Islet precursor cell (in vitro differentiated cells): ENCODE results near the gene STAU1.
"Not testable (repeated sequence)": the region's sequence is repeated elsewhere in the genome, so short reads cannot be mapped to it uniquely, and the experiment has no call there.

Experiments used
- DNase-seq: peaks from one replicate; pipeline ENCODE4 v3.0.0-alpha.2; 2018

STAU1 gene

GRCh38 chr20:49163696-49164095 lies 24.4 kb downstream of the STAU1 start:
- no peak for DNase-seq

DNA sequence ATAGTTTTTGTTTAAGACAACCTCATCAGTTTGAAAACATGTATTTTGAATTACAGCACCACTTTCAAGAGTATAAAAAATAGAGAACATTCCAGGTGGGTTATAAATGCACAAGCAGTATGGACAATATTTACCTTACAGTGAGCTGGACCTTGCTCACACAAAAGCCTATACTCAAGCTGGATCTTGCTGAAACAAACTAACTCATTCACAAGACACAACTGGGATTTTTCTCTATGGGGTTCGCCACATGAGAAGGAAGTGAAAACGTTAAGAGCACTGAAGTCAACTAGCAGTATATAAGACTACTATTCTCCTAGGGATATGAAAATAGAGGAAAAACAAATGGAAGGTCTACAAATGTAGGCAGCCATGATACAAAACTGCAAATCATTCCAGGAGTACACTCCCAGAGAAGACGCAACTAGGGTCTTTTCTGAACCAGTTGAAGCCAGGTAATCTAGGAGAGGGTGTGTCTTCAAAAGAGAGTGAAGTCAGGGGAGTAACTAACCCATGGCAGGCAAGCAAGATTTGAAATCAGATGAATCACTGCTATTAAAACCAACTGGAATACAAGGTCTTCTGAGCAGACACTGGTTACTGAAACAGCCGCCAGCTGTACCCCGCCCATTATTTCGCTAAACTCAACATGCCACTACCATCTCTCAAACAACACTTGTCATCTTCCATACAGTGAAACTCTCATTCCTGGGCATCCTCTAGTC lies 26.5 kb downstream of the STAU1 start:
- no peak for DNase-seq

DNA sequence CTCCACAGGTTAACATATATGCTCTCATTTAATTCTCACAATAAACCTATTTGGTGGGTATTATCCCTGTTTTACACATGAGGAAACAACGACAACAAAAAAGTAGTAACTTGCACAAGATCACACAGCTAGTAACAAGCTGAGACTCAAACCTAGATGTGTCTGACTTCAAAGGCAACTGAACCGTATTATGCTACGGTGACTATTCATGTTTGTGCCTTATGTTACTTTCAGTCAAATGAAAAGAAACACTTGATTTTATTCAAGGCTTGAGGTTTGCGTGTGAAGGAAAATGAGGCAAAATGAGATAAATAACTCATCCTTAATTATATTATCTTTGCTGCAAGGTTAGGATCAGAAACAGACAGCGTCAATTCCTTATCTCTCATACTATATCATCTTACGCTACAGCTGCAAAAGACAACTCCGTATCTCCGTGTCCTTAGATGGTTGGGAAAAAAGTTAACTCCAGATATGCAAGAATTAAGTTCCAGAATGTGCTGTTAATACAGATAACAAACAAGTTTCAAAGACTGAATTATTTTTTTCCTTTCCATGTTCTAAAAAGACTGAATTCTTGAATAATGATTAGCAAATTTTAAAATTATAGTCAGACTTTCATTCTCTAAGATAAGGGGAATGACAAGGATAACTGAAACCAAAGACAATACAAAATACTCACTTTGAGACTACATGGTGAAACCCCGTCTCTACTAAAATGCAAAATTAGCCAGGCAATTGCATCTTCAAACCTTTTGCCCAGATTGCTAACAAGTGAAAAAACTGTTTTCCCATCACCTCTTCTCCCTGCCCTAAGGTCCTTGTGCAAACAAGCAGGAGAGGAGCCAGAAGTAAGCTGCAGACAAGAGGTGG lies 27.8 kb downstream of the STAU1 start:
- no peak for DNase-seq

DNA sequence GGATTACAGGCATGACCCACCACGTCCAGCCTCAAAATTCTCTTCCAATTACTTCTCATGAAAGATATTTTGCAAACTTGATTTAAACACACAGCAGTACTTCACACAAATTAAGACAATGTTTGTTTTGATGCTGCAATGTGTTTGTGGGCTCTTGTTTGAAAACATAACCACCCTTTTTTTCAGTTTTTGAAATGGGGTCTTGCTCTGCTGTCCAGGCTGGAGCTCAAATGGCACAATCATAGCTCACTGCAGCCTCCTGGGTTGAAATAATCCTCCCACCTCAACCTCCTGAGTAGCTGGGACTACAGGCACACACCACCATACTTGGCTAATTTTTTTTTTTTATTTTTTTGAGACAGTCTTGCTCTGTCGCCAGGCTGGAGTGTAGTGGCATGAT lies 31.0 kb downstream of the STAU1 start:
- no peak for DNase-seq

GRCh38 chr20:49156481-49156880 lies 31.7 kb downstream of the STAU1 start:
- DNase-seq = no peak

DNA sequence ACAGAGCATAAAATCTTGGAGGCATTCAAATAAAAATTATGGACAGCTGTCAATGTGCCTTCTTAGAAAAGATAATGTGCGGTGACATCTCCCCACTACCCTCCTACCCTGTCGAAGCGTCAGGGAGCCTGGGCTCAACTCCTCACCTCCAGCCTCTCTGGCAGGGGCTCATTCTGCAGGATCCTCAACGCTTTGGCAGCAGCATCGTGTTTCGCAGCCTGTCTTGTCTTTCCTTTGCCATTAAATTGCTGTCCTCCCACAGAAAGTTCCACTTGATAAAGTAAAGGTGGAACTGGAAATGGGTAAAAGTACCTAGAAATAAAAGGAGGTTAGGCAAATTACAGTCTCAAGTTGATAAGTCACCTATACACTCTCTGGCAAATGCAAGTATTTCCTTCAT lies 36.7 kb downstream of the STAU1 start:
- DNase-seq = no peak

DNA sequence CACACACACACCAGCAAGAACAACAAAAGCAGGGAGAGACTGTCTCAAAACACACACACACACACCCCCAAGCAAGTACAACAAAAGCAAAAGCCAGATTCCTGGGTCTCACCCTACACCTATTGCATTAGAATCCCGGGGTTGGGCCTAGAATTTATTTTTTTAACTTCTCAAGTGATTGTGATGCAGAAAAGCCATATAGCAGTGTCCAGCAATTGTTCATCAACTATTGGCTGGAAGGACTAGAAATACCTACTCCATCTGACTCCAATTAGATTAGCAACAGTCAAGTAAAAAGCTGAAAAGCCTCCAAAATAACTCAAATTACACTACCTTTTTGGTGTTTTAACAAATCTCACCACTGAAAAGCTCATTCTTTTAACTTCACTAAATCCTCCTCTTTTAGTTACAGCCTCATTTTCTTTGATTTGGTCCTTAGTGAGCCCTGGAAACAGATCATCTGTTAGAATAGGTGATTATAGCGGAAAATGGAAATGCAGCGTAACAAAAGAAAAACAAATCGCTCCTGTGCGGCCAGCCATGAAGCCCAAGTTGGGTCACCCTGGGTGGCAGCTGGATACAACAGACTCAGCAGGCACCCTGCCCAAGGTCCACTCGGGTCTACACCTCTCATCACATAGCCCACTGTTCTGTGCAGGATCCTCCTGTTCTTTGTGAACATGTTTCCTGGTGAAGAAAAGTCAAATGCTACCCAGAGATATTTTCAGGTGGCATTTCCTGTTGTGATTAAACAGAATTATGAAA lies 38.7 kb downstream of the STAU1 start:
- DNase-seq = no peak

DNA sequence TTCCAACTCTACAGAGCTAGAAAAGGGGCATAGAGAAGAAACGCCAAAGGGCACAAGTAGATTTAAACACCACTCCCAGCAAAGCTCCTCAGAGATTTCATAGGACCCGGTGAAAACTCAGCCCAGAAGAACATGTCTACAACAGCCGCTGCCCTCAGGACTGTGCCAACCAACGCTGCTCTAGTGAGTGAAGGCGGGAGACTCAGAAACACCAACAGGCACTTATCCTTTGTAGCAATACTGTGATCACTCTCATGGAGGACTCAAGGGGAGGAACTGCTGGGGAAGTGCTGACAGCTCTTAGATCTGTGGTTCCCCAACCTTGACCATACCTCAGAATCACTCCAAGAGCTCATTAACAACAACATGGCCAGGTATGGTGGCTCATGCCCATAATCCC lies 39.5 kb downstream of the STAU1 start:
- DNase-seq = no peak

GRCh38 chr20:49147296-49147695 lies 40.8 kb downstream of the STAU1 start:
- no peak for DNase-seq

- DNase-seq = no peak
These were observed 41.5 kb downstream of the STAU1 start for GRCh38 chr20:49146442-49147225.

DNA sequence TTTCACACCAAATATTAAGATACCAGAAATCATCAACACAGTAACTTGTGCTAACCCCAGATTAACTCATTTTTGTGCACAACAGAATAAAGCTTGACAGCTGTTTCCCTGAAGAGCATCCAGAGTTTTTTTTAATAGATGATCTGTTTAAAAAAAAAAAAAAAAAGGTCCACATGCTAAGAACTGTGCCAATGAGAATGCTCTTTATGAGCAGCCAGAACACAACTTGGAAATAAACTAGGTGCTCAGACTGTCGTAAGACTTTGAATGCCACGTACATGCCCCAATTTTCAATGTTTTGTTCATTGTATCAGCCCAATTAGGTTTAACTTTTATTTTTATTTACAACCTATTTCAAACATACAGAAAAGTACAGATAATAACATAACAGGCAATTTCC lies 47.3 kb downstream of the STAU1 start:
- DNase-seq = no peak

- no peak for DNase-seq
These were observed 47.7 kb downstream of the STAU1 start for GRCh38 chr20:49140411-49140810.

DNA sequence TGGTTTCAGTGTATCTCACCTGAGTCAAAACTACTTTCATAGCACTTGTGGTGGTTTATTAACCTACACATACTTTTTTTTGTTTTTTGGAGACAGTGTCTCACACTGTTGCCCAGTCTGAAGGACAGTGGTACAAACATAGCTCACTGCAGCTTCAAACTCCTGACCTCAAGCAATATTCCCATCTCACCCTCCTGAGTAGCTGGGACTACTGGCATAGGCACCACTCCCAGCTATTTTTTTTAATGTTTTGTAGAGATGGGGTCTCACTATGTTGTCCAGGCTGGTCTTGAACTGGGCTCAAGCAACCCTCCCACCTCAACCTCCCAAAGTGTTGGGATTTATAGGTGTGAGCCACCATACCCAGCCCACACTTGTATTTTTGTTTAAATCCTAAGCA lies 49.7 kb downstream of the STAU1 start:
- DNase-seq = no peak

DNA sequence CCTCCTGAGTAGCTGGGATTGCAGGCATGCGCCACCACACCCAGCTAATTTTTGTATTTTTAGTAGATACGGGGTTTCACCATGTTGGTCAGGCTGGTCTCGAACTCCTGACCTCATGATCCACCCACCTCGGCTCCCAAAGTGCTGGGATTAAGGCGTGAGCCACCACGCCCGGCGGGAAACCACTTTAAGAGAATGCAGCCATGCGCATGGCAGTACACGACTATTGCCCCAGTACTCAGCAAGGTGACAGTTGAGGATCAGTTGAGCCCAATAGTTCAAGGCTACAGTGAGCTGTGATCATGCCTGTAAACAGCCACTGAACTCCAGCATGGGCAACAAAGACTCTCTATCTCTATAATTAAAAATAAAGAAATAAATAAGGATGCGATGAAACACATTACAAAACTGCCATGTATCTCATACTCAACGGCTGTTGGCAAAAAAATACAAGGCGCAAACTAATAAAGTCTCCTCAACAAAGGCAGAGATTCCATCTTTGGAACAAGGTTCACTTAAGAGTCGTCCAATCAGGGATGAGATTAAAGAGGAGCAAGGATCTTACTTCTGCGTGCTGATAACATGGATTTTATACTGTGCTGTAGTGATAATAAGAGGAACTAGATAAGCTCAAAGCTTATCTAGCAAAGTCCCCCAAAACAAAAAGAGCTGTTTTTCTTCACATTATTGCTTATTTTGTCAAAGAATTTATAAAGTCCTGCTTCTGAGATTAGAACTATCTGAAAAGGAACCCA lies 51.1 kb downstream of the STAU1 start:
- no peak for DNase-seq

- not testable (repeated sequence) for DNase-seq
These were observed 53.3 kb downstream of the STAU1 start for GRCh38 chr20:49134797-49135196.

- no peak for DNase-seq
These were observed 54.6 kb downstream of the STAU1 start for GRCh38 chr20:49133571-49133970.

DNA sequence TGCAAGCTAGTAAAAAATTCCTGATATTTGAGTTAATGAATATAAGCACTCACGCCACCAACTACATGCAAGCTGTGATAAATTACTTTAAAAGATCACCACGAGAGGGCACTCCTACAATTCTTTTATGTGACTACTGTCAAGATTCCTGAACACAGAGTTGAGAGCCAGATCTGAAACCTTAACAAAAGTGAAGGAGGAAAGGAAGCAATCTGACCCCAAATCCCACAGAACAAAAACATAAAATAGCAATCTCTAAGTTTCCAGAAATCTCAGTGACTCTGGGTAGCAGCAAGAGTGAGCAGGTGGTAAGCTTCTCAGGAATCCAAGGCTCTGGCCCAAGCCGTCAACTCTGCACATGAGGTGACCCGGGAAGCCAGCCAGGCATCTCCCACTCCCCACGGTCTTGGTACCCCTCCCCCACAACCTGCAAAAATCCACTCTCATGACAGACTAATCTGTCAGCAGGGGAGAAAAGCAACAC lies 55.1 kb downstream of the STAU1 start:
- DNase-seq = no peak

- DNase-seq = no peak
These were observed 64.2 kb downstream of the STAU1 start for GRCh38 chr20:49123982-49124381.

DNA sequence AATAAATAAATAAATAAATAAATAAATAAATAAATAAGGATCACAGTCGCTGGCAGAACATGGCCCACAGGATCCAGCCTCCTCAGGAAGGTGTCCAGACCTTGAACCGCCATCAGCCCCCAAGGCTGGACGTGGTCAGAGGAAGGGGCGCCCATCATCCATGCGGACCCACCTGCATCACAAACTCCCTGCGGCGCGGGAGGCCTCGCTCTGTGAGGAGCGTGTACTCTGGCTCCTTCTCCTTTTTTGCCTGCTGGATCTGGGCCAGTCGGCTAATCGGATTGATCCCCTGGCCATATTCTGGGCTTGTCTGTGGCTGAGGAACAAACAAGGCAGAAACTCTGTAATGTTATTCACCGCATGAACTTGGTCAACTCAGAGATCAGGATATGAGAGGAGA lies 65.2 kb downstream of the STAU1 start:
- DNase-seq = no peak

DNA sequence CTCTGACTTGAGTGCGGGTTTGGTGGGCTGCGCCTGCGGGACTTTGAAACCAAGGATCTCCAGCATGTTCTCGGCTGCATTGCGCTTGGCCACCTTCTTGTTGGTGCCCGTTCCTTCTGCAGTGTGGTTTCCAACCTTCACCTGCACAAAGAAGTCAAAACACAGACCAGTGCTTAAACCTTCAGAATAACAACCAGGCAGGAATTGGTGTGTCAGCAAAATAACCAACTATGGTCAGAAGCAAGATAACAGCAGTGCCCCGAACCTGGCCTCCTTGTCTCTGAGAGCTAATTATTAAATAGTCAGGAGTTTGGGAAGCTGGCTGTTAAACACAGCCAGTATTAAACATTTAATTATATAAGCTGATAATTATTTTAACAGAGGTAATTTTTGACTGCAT lies 68.1 kb downstream of the STAU1 start:
- no peak for DNase-seq

- no peak for DNase-seq
These were observed 69.8 kb downstream of the STAU1 start for GRCh38 chr20:49118307-49118706.

- DNase-seq = no peak
These were observed 72.6 kb downstream of the STAU1 start for GRCh38 chr20:49115564-49115963.
